ENCODE data around the gene P2RY14.

P2RY14 gene

DNA sequence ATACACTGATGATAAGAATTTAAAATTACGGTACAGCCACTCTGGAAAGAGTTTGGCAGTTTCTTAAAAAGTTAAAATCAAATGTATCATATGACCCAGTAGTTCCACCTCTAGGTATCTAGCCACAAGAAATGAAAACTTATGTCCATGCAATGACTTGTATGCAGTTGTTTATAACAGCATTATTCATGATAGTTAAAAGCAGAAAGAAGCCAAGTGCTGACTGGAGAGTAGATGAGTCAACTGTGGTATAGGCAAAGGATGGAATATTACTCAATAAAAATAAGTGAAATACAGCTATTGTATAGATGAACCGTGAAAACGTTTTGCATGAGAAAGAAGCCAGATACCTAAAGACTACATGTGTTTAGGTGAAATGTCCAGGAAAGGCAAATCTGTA, 23.4 kb upstream of the P2RY14 start:
- DNase-seq (ENCODE audit: low spot score): no peak

DNA sequence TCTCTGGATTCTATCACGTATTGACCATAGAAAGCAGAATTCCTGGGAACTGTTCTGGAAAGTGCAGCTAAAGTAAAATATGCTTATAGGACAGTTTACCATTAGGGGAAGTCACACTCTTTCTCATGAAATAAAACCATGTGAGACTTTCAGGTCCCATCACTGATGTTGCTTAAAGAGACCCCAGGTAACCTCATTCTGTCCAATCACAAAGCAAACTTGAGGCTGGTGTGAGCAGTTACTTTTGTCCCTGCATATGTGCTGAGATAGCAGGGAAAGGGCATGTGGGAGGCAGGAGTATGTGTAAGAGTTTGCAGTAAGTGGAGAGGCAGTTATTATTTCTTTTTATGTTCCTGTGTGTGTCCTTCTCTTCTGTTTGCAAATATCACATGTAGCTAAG, 22.2 kb upstream of the P2RY14 start:
- no peak for DNase-seq (ENCODE audit: low spot score)

DNA sequence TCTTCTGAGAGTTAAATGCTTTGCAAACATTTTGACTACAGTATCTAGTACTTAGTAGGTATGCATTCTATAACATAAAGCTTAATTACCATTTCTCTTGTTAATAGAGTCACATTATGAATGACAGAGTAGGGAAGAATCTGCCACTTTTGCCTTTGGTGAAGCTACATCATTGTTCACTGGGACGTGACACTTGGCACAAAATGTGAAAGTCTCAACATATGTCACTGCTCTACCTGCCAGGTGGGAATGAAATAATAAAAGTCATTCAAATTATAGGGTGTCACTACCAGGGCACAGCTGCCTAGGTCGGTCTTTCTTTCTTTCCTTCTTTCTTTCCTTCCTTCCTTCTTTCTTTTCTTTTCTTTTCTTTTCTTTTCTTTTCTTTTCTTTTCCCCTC, 20.7 kb upstream of the P2RY14 start:
- DNase-seq (ENCODE audit: low spot score): peak; percentile 56

DNA sequence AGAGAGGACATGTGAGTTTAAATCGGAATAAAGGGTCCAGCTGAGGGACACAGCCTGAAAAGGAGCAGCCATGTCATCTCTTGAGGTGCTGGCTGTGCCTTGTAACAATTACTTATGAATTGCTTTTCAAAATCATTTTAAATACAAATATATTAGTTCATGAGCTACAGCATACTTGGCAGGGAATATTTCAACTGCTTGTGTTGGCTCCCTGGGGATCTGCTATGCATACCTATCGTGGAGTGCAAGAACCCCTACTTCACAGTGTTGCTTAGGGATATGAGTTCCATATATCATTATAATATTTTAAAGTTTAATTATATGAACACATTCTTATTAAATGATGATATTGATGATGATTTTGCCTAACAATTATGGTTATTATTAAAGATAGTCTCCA, 19.1 kb upstream of the P2RY14 start:
- DNase-seq (ENCODE audit: low spot score): no peak

DNA sequence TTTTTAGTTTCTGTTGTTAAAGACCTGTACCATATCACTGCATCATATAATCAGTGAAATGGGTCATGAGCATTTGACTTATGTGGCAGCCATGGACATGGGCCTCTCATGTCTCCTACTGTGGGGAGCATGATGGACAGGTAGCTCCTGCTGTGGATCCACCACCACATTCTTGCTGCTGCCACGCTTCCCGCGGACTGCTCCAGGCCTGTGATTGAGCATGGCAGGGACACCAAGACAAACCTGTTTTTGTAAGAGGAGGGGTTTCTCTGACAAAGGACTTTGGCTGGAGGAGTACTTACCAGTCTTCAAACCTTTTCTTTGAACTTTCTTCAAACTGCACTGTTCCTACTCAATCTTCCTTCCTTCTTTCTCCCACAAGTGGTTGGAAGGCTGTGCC, 17.9 kb upstream of the P2RY14 start:
- DNase-seq (ENCODE audit: low spot score): no peak

DNA sequence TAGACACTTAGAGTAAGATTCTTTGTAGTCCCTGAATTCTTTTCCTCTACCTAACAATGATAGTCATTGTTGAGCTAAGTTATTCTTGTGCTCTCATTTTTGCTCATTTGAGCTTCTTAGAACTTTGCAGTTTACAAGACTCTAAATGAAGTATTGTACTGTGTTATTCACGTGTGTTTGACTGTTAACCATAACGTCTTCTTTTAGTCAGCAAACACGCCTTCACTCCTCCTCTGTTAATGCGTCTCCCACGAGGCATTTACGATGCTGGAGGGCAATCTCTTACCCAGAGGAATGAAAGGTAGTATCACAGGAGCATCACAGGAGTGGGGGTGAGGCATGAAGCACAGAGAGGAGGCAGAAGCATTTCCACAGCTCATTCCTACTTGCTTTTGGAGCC, 14.8 kb upstream of the P2RY14 start:
- DNase-seq (ENCODE audit: low spot score): no peak

DNA sequence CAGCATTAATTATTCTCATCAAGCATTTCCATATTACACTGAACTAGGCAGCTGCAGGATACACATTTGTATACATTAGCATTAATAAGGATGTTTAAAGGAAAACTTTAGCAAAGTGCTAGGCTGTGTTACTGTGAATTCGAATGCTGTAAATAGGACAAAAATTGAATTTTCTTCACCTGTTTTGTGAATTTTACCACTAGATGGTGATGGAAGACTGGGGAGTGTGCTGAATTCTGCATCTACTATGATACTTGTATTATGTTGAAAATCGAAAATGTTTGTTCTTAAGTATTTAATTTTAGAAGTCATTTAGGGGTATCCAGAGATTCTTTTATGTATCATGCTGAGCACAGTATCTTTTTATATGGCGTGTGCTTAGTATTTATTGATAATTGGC, 12.3 kb upstream of the P2RY14 start:
- DNase-seq (ENCODE audit: low spot score): no peak

DNA sequence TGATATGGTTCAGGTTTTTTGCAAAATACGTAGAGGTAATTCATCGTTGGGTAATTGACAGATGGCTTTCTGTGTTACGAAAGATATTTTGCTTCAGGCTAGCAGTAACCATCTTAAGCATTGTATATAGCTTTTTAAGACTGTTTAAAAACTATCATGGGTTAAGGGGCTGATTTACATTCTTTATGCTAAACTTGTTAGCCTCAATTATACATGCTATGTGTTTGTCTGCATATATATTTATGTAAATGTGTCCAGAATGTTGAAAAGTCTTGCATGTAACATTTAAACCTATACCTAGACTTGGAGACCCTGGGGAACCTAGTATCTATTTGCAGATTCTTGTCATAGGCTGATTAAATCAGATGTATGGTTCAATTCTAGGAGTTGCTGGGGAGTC, 11.1 kb upstream of the P2RY14 start:
- DNase-seq (ENCODE audit: low spot score): no peak

DNA sequence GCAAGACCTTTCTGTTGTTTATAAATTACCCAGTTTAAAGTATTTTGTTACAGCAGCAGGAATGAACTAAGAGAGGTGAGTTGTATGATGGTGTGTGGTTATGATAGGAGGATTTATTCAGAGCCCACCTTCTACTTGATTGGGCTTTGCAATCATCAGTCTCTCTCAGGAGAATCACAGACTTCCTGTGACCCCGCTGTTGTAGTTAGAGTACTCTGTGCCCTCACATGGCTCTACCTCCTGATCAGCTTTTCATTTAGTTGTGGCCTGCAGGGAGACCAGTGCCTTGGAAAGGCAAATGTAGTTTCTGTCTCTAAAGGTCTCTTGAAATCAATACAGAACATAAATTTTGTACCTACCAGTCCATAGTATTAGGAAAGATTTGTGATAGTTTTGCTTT, 7.6 kb upstream of the P2RY14 start:
- DNase-seq (ENCODE audit: low spot score): no peak

DNA sequence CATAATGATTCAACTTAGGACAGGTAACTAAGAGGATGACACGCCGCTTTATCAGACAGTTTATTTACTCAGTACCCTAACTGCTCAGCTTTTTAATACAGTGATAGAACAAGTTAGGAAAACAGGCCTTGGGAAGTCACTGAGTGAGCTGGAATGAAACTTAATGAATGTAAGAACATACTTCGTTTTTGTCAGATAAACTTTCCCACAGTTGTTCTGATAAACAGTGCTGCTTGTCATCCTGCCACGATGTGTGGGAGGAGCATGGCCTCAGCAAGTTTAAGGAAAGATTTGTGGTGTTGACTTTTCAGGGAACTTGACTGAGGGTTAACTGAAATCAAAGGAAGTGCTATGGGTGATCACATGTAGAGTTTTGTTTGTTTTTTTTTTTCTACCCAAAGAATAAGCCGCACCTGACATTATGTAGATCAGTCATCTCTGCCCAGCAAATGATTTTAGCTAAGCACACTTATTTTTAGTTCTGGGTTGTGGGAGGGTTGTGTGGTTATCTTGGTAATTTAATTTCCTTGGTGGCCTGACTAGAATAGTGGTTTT, 5.6 kb upstream of the P2RY14 start:
- no peak for DNase-seq (ENCODE audit: low spot score)

DNA sequence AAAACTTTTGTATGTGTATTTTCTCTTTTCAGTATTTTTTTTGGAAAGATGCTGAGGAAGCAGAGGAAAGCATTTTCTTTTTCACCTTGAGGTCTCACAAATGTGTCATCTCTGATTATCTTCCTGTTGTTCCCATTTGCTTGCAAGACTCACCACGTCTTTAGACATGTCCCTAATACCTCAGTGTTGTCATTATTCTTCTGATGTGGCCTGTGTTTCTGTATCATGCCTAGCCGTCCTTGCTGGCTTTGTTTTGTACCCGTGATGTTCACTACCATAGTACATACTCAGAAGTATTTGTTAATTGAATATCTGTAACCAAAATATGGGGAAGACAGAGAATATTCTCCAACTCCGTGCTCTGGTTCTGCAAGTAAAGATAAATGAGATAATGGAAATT, 5.0 kb upstream of the P2RY14 start:
- no peak for DNase-seq (ENCODE audit: low spot score)

DNA sequence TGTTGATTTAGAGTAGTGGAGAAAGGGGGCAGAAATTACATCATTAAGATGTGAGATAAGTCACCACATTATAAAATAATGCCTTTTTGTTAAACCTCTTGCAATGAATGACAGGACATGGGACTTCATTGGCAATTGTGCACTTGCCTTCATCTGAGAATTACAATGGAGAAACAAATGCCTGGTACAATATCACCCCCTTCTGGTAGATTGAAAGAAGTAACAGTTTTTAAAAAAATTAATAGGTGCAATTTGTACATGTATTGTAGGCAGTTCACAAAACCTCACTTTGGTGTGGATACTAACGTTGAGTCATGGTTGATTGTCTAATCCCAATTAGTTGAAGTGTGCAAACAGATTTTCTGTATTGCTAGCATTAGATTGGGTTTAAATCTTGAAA, 4.6 kb upstream of the P2RY14 start:
- peak; percentile 61 for DNase-seq (ENCODE audit: low spot score)

DNA sequence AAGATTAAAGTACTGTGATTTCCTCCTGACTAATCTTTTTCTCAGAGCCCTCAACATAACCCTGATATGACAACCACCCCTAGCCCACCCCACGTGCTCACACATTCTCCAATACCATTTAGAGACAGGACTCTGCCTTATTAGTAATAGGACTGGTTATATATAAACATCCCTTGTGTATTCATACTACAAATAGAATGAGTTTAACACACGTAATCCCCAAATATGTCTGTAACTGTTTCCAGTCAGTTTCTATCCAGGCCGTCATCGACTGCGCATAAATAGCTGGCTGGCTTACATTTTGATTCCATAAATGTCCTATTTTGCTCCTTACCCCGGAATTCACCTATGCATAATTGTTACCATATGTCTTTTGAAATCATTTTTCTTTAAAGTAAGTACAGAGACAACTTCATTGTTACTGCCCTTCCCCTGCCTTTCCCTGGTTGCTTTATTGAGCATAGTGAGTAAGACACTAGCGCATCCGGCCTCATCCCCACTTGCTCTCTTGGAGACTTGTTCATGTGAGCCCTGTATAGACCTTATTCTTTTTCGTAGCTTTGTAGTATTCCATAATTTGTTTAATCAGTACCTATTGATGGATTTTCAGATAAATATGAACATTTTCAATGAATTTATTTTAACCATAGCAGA, 3.5 kb upstream of the P2RY14 start:
- no peak for DNase-seq (ENCODE audit: low spot score)

DNA sequence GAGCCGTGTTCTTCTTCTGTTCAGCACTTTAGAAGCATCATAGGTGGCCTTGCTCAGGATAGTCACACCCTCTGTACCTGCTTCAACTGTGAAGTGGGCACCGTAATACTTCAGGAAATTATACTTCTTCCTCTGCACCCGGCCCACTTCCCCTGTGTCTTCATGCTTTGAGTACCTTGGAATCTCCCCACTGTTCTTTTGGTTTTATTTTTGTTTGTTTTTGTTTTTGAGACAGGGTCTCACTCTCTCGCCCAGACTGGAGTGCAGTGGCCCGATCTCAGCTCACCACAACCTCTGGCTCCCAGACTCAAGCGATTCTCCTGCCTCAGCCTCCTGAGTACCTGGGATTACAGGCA, 1.7 kb downstream of the P2RY14 start:
- DNase-seq (ENCODE audit: low spot score): no peak

DNA sequence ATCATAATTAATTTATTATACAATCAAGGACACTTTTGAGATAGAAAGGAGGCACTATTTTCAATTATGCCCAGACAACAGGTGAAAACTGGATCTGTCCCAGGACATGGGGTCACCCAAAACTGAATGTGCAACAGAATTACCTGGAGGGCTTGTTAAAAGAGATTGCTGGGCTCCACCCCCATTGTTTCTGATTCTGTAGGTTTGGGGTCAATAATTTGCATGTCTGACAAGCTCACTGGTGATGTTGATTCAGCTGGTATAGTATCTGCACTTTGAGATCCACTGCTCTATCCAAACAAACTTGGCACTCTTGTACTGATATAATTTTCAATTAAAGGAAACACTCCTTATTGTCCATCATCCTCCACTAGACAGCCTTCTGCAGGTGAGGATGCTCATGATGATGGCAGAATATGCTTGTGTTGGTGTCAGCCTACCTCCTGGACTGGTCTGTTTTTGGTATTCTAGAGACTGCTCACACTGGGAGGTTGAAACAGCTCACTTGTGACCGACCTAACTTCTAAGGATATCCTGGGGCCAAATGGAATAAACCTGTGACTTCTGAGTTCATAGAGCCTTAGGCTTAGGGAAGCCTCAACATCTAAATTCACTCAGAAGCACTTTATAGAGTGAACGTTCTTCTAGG, 2.2 kb downstream of the P2RY14 start:
- DNase-seq (ENCODE audit: low spot score): no peak

DNA sequence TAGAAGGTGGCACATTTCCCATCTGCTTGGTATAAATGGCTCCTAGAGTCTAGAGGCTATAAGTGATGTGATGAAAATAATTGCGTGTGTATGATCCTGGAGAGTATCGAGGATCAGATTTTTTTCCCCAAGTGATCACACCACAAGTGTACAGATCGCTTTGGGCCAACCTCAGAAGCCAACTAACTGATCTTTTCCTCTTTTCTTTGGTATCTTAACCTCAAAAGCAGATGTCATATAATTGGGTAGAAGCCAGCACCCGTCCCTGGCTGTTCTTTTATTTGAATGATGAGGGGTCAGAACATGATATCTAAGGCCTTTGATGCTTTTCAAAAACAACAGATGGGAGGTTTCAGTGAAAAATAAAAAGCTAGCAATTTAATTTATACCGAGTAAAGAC, 3.3 kb downstream of the P2RY14 start:
- DNase-seq (ENCODE audit: low spot score): no peak

DNA sequence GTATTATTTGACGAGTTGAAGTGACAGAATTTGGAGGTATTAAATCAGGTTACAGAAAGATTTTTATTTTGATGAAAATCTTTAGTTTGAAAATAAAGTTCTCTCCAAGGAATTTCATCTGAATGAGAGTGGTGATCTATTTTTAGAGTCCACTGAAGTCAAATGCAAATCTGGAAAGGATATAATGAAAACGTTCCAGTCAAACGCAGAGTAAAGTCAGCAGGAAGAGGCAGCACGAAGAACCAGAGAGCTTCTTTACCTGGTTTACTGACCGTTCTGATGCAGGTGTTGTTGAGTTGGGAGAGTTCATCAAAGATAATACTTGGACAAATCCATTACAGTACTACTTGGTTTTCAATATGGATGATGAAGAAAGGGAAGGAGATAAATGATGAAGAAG, 8.7 kb downstream of the P2RY14 start:
- DNase-seq (ENCODE audit: low spot score): no peak

DNA sequence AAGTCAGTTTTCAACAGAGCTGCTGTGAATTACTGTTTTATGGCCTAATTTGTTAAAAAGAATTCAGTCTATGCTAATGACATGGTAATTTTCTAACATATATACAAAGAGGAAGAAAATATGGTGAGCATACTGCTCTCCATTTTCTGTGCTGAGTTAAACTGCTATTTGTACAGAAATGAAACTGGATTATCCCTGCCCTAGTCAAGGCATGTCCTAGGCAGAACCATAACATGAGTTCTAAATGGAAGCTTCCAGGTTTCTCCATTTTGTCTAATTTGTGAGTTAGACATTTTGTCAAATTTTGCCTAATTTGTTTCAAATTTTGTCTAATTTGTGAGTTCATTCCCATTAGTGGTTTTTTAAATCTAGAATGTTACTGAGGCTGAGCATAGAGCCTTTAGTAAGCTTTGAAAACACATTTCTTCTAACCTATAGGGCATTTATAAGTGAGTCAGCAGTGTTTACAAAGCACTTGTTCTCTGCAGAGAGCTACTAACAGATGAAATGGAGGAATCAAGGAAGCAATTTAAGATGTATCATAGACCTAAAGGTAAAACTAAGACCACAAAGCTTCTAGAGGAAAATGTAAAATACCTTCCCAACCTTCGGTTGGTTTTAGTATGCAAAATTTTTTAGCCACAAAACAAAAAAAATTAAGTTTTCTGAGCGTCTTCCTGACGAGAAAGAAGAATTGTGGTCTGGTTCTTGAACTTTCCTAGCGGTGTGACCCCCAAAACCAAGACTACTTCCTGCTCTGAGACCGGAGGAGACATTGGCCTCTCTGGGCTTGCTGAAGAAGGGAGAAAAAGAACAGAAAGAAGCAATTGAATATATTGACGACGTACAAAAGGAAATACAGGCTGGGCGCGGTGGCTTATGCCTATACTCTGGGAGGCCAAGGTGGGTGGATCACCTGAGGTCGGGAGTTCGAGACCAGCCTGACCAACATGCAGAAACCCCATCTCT, 9.8 kb downstream of the P2RY14 start:
- DNase-seq (ENCODE audit: low spot score): no peak

DNA sequence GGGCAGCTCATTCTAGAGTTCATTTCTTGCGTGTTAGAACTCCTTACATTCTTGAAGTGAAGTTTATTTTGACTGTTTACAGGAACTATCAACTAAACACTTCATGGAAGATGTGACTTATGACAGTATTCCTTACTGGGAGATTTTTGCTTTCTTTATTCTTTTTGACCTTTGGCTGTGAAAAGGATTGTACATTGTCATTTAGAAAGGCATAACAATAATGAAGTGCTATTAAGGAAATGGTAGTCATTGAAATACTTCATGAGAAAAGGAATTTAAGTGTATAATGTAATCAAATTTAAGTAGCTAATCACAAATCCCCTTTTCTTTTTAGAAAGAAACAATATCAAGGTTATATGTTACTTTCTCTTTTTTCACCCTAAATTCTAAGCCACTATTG, 11.3 kb downstream of the P2RY14 start:
- no peak for DNase-seq (ENCODE audit: low spot score)

DNA sequence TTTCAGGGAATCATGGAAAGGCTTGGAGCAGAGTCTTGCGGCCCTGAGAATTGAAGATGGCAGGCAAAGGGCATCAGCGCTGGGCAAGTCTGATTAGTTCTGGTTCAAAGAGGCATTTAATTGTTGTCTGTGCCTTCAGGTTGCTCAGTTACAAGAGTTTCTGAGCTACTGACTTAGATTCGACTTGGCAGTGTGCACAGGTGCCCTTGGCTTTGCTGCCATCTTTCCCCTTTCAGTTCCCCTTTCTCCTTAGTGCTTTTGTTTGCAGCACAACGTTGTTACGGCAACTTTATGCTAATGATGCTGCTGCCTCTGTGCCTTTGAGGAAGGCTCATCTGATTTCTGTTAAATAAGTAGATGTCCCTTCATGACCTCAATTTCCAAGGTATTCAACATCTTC, 12.5 kb downstream of the P2RY14 start:
- no peak for DNase-seq (ENCODE audit: low spot score)

DNA sequence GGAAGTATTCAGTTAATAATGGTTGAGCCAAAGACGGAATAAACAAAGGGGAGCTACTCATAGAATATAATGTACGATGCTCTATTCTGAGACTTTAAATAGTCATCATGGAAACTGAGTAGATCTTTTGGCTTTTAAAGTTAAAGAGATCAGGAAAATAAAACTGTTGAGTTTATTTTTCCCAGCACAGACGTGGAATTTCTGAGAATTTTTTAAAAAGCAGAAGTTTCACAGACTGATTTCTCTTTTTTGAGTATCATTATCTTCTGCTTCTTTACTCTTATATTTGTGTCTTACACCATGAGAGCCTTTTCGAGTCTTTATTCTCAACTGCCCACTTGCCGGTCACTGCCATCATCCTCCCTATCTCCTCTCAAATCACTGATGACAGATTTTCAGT, 13.2 kb downstream of the P2RY14 start:
- DNase-seq (ENCODE audit: low spot score): no peak

DNA sequence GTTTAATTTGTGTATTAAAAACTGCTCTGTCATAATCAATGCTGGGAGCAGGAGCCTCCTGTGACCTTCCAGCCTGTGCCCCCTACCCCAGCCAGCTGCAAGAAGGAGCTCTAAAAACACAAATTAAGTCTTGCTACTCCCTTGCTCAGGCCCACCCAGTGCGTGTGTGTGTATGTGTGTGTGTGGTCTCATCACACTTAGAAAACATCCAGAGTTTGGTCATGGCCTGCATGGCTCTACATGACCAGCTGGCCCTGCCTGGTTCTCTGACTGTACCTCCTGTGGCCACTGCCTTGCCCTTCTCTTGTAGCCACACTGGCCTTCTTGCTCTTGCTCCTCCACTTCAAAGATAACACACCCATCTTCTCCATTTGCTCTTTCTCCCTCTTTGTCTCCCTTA, 13.7 kb downstream of the P2RY14 start:
- no peak for DNase-seq (ENCODE audit: low spot score)
